GM21360 (cell line): Measurements from ENCODE around the gene SMIM8.
"Not testable (repeated sequence)": the region's sequence is repeated elsewhere in the genome, so short reads cannot be mapped to it uniquely, and the experiment has no call there.

Source experiments
- ATAC-seq: cut with Tn5 transposase; IDR thresholded peaks from one replicate; pipeline ENCODE4 v1.9.1; 2021; ENCODE audit warnings: mild to moderate bottlenecking, moderate library complexity; ENCODE audit not compliant: unreplicated experiment

The SMIM8 gene

GRCh38 chr6:87322304-87323212 is at the start of gene SMIM8:
TSS of gene SMIM8 (plus strand) at chr6:87322588. CDS start at chr6:87337032, 14,444 bp downstream.
- ATAC-seq, result peak; percentile 99

- no peak for ATAC-seq
Measured at GRCh38 chr6:87274660-87275274, 47.6 kb upstream of the SMIM8 start.

- no peak for ATAC-seq
Measured at GRCh38 chr6:87276624-87277023, 45.8 kb upstream of the SMIM8 start.

- ATAC-seq, result no peak
Measured at GRCh38 chr6:87277123-87277522, 45.3 kb upstream of the SMIM8 start.

GRCh38 chr6:87279196-87279595 is 43.2 kb upstream of the SMIM8 start:
- ATAC-seq, result no peak

GRCh38 chr6:87281426-87281825 is 41.0 kb upstream of the SMIM8 start:
- ATAC-seq, result no peak

GRCh38 chr6:87282743-87283142 is 39.6 kb upstream of the SMIM8 start:
- ATAC-seq, result no peak

GRCh38 chr6:87283461-87283860 is 38.9 kb upstream of the SMIM8 start:
- no peak for ATAC-seq

GRCh38 chr6:87287251-87287650 is 35.1 kb upstream of the SMIM8 start:
- no peak for ATAC-seq

- ATAC-seq, result no peak
Measured at GRCh38 chr6:87289571-87289970, 32.8 kb upstream of the SMIM8 start.

- ATAC-seq, result no peak
Measured at GRCh38 chr6:87291883-87292282, 30.5 kb upstream of the SMIM8 start.

GRCh38 chr6:87293526-87293925 is 28.9 kb upstream of the SMIM8 start:
- ATAC-seq, result no peak

GRCh38 chr6:87297119-87297518 is 25.3 kb upstream of the SMIM8 start:
- no peak for ATAC-seq

GRCh38 chr6:87301277-87301676 is 21.1 kb upstream of the SMIM8 start:
- not testable (repeated sequence) for ATAC-seq

- no peak for ATAC-seq
Measured at GRCh38 chr6:87308970-87309369, 13.4 kb upstream of the SMIM8 start.

- ATAC-seq, result no peak
Measured at GRCh38 chr6:87312860-87313259, 9.5 kb upstream of the SMIM8 start.

GRCh38 chr6:87315071-87315470 is 7.3 kb upstream of the SMIM8 start:
- no peak for ATAC-seq

- no peak for ATAC-seq
Measured at GRCh38 chr6:87319271-87319987, 3.0 kb upstream of the SMIM8 start.

GRCh38 chr6:87323880-87324279 is 1.5 kb downstream of the SMIM8 start:
- ATAC-seq, result not testable (repeated sequence)

GRCh38 chr6:87330961-87331360 is 8.6 kb downstream of the SMIM8 start:
- no peak for ATAC-seq

GRCh38 chr6:87333033-87333432 is 10.6 kb downstream of the SMIM8 start:
- ATAC-seq, result no peak
